Measurements from ENCODE around the gene TRIM61. TPM values are rescaled to one million over a fixed set of nuclear protein-coding genes. Genes with fewer than 3 reads are reported as not detected.

Gene TRIM61
- 0.19 TPM in 1 of 2 replicates, not detected in the other for total RNA-seq

DNA sequence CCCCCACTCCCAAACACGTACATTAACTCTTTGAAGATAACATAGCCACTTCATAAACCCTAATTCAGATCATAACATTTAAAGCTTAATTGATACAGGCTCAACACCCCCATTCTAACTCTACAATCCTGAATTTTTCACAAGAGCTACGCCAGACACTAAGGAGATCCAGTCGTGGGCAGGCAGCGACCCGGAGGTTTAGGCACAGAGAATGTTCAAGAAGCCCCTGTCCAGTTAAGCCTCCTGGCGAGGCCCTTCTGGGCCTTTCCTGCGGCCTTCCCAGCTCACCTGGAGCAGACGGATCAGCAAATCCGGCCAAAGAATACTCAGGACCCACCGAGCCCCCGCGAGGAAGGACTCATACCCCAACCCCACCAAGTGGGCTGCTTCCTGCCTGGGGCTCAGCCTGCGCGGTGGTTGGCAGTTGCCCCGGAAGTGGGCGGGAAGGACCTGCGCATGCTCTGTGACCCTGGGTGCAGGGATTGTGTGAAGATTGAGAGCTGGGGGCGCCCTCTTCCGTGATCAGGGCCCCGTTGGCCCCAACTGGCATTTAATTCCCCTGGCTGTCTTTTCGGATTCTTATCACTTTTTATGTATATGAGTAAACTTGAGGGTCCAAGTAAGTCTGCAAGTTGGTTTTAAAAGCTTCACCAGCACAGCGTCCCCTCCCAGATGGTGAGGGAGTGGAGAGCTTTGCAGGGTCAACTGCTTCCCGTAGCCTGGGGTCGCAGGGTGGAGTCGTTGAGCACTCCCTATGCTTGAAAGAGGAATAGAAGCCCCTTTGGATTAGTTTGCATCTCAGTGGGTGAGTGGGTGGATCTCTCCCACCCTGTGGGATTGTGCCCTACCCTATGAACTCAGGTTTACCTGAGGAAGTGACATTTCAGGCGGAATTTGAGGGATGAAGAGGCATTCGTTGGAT lies at the start of gene TRIM61:
TSS of gene TRIM61 (minus strand) at position 415 of the 922 bp plus-strand sequence. CDS start 7,655 bp downstream, outside the sequence.

Other genes starting within 250 kb of the TRIM61 start
- gene SMIM31, start 223.5 kb downstream of the TRIM61 start, total RNA-seq = not detected in 2 replicates
- gene APELA, start 100.5 kb downstream of the TRIM61 start, total RNA-seq = not detected in 2 replicates
- gene TRIM60, start 54.3 kb upstream of the TRIM61 start, total RNA-seq = not detected in 2 replicates
- not detected in 2 replicates for gene TRIM75, start 76.2 kb upstream of the TRIM61 start, total RNA-seq
- 3.8 and 5.6 TPM in 2 replicates for gene TMEM192, start 135.2 kb upstream of the TRIM61 start, total RNA-seq
- gene KLHL2, start 229.9 kb upstream of the TRIM61 start, total RNA-seq = 29.4 and 34.4 TPM in 2 replicates